HS-27A (cell line): ENCODE measurements around the gene FALEC.

Experiments
- DNase-seq: peaks from one replicate; pipeline ENCODE4 v3.0.0-alpha.2; 2012; ENCODE audit warnings: low read depth, missing footprints

Gene FALEC

DNA sequence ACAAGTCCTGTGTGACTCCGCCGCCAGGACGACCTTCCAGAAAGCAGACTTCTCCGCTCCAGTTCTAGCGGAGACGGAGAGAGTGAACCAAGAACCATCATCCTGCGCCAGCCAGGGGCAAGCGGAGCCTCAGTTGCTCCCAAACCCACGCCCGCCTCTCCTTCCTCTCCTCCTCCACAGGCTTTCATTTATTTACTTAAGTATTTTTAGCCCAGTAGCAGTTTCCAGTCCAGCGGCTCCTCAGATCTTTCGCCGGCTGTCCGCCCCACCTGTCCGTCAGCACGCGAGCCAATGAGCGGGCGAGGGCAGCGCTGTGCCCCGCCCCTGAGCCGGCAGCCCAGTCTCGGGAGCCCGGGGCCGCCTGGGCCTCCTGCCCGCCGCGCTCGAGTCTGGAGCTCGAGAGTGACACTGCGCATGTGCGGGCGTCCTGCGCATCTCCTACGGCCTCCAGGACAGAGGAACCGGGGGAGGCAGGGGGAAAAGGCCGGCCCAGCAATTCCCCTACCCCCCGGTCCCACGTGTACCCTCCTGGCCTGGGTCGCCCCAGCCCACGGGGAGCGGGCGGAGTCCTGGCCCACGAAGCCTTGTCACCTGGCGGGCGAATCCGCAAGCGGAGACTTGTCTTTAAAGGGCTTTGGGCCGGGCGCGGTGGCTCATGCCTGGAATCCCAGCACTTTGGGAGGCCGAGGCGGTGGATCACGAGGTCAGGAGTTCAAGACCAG lies at the start of gene FALEC:
FALEC (plus strand) TSS at position 425 of the 722 bp plus-strand sequence.
- DNase-seq: peak; percentile 83

DNA sequence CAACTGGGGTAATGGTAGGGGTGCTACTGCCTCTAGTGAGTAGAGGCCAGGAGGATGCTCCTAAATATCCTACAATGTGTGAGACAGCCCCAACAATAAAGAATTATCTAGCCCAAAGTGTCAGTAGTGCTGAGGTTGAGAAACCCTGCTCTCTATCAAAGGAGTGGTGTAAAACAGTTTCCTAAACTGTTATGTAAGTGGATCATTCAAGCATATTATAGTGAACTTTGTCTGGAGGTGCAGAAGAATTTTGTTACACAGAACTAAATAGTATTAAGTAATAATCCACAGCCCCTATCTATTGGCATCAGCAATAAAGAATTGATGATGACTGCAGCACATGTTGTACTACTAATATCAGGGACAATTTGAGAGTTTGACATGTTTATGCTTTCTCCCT lies 48.6 kb upstream of the FALEC start:
- no peak for DNase-seq

DNA sequence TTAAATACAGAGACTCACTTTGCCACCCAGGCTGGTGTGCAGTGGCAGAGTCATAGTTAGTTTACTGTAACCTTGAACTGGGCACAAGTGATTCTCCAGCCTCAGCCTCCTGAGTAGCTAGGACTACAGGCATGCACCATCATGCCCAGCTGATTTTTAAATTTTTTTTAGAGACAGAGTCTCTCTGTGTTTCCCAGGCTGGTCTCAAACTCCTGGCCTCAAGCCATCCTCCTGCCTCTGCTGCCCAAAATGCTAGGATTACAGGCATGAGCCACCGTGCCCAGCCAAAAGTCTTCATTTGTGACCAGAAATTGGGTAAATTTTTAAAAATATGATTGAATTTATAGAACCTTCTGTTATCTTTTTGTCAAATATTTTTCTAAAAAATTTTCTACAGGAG lies 46.3 kb upstream of the FALEC start:
- DNase-seq: no peak

DNA sequence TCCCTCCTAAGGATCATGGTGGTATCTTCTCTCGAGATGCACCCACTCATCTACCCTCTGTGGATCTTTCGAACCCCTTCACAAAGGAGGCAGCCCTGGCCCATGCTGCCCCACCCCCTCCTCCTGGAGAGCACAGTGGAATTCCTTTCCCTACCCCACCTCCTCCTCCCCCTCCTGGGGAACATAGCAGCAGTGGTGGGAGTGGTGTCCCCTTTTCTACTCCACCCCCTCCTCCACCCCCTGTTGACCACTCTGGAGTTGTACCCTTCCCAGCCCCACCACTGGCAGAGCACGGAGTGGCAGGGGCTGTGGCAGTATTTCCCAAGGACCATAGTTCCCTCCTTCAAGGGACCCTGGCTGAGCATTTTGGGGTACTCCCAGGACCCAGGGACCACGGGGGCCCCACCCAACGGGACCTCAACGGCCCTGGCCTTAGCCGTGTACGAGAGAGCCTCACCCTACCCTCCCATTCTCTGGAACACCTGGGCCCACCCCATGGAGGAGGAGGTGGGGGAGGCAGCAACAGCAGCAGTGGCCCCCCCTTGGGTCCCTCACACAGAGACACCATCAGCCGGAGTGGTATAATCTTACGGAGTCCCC lies 42.9 kb upstream of the FALEC start:
- DNase-seq: no peak

DNA sequence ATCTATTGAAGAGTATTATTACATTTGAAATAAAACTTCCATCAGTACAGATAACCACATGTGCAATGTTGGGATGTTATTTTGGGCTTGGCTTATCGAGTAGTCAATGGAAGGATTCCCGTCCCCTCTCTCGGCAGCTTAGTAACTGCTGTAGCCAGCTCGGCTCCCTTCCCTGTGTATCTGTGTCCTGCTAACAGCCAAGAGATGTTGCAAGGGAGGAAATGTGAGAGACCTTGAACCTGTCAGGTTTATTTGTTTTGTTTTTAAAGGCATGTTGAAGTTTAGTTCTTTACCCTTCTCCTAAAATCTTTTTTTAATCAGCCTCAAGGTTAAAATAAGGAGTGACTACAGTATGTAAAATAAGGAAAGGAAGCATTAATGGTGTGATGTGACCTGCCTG lies 41.9 kb upstream of the FALEC start:
- no peak for DNase-seq

DNA sequence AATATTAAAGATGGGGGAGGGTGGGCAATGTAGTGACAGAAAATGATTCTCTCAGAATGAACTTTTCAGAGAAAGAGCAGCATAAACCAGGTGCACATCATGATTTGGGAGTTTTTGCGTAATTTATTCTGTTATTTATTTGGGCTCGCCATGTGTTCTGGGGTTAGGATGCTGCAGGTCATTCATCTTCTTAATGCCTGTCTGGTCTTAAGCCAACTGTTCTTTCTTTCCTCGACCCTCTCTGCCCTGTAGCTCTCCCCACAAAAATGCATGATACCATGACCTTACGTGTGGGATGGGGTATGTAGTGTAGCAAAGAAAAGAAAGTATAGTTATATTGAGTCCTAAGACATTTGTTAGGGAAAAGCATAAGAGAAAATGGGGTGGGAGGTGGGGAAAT lies 40.7 kb upstream of the FALEC start:
- DNase-seq: no peak

DNA sequence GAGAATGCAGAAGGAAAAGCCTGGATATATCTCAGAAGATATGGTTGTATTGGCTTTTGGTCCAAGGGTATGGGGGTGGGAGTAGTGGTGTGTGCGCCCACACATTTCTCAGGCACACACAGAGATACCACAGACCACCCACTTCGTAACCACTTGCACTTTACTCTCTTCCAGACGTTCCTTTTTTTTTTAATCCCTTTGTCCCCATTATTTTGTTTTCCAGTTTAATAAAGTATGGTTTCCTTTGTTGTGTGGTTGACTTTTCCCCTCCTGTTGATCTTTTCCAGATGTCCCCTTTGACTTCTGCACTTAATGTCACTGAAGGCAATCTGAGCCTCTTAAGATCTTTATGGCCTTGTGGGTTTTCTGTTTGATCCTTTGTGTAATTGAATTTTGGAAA lies 38.8 kb upstream of the FALEC start:
- DNase-seq: no peak

DNA sequence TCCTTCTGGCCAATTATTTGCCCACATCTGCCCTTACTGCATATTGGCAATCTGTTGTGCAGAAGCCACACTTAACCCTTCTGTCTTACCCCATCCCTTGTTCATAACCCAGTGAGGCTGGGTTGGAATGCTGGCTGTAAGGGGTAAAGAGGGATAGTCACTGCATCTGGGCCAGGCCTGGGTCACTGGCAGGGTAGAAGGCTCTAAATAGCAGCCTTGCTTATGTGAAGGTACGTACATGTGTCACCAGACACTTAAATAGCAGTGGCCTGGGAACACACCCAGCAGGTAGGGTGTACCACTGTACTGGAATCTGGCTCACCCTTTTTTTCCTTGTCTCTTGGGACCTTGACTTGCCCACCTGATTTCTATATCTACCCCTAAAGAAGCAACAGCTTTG lies 38.2 kb upstream of the FALEC start:
- no peak for DNase-seq

DNA sequence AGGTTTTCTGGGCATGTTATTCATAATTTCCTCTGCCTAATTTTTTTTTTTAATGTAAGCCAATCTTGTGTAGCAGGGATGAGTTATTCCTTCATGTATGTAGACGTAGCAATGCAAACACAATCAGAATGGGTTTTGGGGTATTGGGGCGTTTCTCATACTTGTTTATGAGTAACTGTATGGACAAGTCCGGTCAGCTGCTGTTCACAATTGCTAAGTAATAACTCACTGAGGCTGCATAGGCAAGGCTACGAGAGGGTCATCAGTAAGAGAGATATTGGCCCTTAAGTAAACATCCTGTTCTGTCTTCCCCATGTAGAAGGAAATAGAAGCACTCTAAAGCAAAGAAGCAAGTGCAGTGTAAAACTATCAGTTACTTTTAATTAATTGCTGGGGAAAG lies 37.8 kb upstream of the FALEC start:
- peak; percentile 5 for DNase-seq

DNA sequence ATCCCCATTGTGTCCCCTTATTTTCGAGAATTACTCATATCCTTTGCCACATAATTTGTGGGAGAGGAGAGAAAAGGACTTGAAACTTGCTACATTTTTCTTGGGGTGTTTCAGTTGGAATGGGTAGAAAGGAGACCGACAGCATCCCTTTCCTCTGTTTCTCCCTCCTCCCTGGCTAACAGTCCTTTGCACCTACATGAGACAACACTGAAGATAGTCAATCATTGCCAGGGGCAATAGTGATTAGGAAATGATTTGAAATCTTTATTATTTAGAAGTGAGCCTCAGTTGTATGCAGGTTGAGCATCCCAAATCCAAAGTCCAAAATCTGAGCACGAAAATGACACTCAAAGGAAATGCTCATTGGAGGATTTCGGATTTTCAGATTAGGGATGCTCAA lies 36.2 kb upstream of the FALEC start:
- DNase-seq: no peak

DNA sequence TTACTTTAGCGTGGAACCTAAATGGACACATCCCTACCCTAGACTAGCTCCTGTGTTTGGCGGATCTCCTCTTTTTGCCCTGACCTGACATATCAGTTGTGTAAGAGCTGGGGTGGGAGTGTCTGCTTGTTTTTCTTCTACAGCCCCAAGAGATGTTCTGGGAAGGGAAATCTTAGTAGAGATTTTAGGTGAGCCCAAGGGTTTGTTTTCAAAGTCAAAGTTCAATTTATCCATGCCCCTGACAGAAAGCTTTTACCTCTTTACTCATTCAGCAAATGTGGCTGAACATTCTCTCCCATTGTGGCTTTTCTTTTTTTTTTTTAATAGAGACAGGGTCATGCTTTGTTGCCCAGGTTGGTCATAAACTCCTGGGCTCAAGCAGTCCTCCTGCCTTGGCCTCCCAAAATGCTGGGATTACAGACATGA lies 35.6 kb upstream of the FALEC start:
- DNase-seq: no peak

DNA sequence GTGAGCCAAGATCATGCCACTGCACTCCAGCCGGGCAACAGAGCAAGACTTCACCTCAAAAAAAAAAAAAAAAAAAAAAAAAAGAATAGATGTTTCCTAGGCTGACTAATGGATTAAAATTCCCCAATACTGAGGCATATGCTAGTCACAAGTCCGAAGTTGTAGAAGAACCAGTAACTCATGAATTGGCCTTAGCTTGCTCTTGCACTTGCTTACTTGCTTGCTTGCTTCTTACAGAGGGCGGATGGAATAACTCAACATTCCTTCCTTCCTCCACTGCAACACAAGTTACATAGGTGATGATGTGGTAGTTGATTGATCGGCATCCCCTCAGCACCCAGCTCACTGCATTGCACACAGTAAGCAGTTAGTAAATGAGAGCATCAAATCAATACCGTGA lies 31.1 kb upstream of the FALEC start:
- DNase-seq: no peak

DNA sequence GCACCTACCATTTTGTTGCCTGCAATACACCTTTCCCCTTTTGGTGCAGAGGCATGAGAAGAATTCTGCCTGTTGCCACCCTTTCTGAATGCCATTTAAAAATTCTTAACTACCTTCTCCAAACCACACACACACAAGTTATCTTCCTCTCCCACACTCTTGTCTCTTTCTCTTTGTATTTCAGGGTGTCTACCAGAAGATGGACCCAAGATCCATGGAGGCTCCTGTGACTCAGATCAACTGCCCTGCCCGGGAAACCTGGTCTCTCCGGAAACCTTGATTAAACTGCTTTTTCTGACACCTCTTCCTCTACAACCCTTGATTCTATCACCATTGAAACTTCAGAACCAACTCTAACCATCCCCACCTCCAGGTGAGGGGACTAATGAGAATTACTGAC lies 30.7 kb upstream of the FALEC start:
- no peak for DNase-seq

DNA sequence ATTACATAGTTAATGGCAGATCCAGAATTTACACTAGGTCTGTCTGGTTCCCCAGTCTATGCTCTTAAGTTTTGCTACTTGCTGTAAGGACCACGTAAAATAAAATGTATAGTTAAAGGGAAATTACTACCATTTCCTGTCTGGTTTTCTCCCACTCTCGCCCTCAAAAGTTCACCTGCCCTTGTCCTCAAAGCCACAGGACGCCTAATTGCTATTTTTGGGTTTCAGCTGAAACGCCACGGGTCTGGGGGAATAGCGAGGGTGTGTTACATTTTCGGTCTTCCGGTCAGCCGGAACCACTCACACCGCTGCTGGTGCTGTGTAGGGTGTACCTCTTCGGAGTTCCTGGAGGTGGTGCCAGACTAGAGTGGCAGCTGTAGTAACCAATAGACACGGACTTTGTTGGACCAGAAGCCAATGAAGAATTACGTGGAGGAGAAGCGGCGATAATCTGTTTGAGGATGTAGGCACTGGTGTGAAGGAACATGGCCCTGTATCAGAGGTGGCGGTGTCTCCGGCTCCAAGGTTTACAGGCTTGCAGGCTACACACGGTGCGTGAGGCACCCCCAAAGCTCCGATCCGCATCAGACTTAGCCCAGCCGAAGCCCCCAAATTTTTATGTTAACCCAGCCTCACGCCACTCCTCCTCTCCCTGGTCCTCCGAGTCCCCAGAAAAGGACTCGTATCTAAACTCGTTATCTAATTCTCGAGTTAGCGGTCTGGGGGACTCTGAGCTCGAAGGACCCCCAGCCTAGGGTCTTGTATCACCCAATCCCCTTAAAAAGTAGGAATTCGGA lies 28.4 kb upstream of the FALEC start, which contains the start of gene TARS2:
TARS2 (plus strand) TSS at position 454 of the 797 bp plus-strand sequence; CDS start at position 486, 32 bp downstream.
- DNase-seq: peak; percentile 91

DNA sequence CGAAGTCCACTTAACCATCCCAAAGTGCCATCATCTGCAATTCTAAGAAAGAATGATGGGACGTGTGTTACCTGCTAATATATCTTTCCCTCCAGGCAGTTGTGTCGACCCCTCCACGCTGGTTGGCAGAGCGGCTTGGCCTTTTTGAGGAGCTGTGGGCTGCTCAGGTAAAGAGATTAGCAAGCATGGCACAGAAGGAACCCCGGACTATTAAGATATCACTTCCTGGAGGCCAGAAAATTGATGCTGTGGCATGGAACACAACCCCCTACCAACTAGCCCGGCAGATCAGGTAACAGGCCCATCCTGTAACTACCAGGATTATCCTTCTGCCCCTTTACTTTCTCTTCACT lies 27.8 kb upstream of the FALEC start:
- DNase-seq: no peak

DNA sequence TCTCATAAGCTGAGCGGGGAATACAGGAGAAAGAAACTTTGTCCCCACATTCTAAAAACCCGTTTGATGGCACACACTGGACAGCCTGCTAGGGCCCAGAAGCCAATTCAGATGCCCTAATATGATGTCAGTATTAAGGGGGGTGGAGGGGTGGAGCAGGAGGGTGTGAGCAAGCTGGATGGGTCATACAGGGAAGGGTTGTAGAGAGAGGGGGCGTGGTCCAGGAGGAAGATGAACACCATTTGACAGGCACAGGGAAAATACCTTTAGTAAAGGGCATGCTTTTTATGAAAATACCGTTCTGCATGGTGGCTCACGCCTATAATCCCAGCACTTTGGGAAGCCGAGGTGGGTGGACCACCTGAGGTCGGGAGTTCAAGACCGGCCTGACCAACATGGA lies 22.4 kb upstream of the FALEC start:
- DNase-seq: no peak

DNA sequence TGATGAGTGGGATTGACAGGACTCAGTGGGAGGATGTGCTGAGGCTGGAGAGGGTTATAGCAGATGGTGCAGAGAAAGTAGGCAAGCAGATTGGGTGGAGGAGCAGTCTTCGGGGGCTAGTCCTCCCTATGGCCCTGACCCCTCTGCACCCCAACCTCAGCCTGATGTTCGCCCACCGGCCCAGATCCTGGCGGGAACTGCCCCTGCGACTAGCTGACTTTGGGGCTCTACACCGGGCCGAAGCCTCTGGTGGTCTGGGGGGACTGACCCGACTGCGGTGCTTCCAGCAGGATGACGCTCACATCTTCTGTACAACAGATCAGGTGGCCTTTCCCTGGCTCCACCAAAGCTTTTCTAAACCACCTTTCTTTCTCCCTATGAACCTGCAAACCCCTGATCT lies 17.2 kb upstream of the FALEC start:
- DNase-seq: no peak

DNA sequence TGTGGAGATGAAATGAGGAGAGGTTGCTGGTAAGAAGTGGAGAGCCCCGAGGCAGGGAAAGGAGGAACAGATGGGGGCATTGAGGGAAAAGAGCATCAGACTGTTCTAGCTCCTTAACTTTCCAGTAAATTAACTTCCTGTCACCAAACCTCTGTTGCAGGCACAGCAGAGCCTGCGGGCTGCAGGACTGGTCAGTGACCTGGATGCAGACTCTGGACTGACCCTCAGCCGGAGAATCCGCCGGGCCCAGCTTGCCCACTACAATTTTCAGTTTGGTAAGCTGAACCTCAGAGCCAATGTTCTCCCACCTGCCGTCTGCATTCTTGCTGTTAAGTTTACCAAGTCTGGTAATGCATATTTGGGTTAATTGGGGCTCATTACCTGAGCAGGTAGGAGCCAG lies 10.1 kb upstream of the FALEC start:
- no peak for DNase-seq

DNA sequence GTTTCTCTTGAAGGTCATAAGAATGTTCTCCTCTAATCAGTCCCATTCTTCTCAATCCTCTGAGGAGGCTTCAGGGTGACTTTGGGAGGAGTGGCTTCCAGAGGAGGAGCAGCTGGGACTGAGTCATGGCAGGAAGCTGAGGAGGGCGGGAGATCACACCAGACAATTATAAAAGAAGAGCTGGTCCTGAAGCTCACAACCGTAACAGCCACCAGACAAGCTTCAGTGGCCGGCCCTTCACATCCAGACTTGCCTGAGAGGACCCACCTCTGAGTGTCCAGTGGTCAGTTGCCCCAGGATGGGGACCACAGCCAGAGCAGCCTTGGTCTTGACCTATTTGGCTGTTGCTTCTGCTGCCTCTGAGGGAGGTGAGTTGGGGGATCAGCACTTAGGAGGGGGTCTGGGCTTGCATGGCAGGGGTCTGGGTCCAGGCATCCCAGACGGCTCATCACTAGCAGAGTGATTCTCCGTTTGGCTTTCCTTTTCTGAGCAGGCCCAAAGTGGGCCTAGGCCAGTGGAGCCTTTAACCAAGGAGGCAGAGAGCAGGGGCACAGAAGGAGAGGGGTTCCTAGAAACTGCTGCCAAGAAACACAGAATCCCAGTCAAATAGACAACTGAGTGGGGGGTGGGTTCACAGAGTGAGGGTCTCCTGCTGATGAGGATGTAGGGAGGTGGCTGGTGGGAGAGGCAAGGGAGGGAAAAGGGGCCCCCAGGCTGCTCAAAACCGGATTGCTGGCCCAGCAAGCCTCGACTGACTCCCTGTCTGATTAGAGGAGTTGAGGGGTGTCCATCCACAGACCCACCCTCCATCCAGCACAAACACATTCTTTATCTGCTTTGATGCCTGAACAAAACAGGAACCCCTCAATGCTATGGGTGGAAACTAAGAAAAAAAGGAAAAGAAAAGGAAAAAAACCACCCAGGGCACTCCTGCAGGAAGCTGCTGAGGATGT lies 7.4 kb upstream of the FALEC start, which contains the start of gene ECM1:
ECM1 (plus strand) TSS at position 198 of the 953 bp plus-strand sequence; CDS start at position 299, 101 bp downstream.
- DNase-seq: no peak

DNA sequence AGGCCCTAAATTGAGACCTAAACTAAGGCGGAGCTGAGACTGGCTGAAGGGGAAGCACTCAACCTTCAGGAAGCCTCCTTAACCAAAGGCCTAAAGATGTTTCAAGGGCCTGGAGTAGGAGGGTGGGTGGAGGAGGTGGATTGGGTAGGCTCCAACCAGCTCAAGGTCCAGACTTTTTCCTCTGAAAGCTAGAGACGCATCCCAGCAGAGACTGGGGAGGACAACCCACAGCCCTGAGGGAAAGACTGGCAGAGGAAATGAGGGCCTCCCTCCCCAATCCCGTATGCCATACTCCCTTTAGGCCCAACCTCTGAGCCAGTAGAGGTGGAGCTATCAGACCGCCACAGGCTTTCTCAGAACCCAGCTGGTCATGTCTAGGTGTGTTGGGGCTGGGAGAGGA lies 6.6 kb upstream of the FALEC start:
- no peak for DNase-seq

DNA sequence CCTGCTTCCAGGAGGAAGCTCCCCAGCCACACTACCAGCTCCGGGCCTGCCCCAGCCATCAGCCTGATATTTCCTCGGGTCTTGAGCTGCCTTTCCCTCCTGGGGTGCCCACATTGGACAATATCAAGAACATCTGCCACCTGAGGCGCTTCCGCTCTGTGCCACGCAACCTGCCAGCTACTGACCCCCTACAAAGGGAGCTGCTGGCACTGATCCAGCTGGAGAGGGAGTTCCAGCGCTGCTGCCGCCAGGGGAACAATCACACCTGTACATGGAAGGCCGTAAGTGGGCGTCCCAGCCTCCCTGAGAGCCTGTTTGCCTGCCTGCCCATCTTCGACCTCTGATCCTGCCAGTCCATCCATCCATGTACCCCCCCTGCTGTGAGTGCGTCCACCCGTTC lies 4.0 kb upstream of the FALEC start:
- DNase-seq: no peak
